ENCODE results near the gene DYRK1B.

DNA sequence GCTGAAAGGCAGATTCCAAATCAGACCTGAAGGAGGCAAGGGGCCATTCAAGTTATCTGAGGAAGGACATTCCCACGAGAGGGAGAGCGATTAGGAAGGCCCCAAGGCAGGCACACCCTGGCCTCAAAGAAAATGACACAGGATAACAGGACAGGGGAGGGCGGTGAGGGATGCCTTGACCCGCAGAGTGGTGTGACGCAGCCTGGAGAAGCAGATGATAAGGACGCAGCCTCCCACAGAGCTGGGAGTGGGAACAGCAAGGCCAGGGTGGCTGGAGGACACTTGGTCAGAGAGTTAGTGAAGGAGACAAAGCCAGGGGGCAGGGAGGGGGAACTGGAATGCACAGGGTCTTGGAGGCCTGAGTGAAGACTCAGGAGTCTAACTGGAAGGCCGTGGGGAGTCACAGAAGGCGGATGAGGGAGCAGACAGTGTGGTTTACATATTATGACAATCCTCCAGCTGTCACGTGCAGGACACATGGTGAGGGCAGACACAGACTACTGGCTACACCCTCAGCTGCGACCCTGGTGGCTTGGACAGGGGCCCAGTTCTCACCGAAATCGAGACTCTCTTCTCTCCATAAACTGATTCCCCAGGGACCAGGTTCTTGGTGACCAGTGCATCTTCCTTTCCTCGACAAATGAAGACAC lies 5.8 kb upstream of the DYRK1B start:
- TF ChIP-seq, protein P1, sequence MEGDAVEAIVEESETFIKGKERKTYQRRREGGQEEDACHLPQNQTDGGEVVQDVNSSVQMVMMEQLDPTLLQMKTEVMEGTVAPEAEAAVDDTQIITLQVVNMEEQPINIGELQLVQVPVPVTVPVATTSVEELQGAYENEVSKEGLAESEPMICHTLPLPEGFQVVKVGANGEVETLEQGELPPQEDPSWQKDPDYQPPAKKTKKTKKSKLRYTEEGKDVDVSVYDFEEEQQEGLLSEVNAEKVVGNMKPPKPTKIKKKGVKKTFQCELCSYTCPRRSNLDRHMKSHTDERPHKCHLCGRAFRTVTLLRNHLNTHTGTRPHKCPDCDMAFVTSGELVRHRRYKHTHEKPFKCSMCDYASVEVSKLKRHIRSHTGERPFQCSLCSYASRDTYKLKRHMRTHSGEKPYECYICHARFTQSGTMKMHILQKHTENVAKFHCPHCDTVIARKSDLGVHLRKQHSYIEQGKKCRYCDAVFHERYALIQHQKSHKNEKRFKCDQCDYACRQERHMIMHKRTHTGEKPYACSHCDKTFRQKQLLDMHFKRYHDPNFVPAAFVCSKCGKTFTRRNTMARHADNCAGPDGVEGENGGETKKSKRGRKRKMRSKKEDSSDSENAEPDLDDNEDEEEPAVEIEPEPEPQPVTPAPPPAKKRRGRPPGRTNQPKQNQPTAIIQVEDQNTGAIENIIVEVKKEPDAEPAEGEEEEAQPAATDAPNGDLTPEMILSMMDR (IDR thresholded peaks at IDR 0.05): no peak
- TF ChIP-seq POLR2A (IDR thresholded peaks at IDR 0.05): no peak
